A549 (cell line): ENCODE data around the gene MAFB. TPM values are rescaled to one million over a fixed set of nuclear protein-coding genes. Genes with fewer than 3 reads are reported as not detected.

ENCODE experiments used
- ATAC-seq, 2 experiments: fragments of 200-7000 bp in 1 of 2; fragments of >200 bp in 1 of 2; cut with Nextera tagmentation in 1 of 2; cut with Tn5 transposase in 1 of 2; 3 replicates each; pipeline versions ENCODE4 v1.8.0 to v1.9.1; 2018 to 2020; ENCODE audit warnings: mild to moderate bottlenecking in 1 of 2, moderate library complexity in 1 of 2
- CTCF ChIA-PET: fragments of 300-600 bp; sonication (Branson Sonifier 250); formaldehyde crosslinking; extraction: SDS; loops from one replicate; lab custom pipeline; 2021; ENCODE audit warnings: antibody characterized with exemption, inconsistent platforms; lab: Yijun Ruan, JAX
- POLR2A ChIA-PET: fragments of 350-600 bp; formaldehyde crosslinking; extraction: SDS; loops from one replicate; lab custom pipeline; 2021; ENCODE audit warnings: antibody characterized with exemption, inconsistent platforms; lab: Yijun Ruan, JAX
- DNase-seq, 2 experiments: peaks; one replicate each; pipeline versions ENCODE4 v3.0.0 to v3.0.0-alpha.2; 2011 to 2016; ENCODE audit warnings: low read depth in 1 of 2, low spot score in 1 of 2
- FAIRE-seq: peaks from 2 replicates; lab custom pipeline; 2011; peaks lifted over from hg19 to GRCh38; lab: Jason Lieb, UNC
- H3K27ac ChIP-seq, 2 experiments: fragments of >200 bp; sonication (Bioruptor Twin); formaldehyde crosslinking; 3 replicates each; pipeline ENCODE4 v1.5.1; 2016 to 2017
- H3K4me1 ChIP-seq: fragments of >200 bp; sonication (Bioruptor Twin); formaldehyde crosslinking; 3 replicates; pipeline ENCODE4 v1.6.1; 2016
- H3K4me2 ChIP-seq: fragments of >200 bp; sonication (Bioruptor Twin); formaldehyde crosslinking; 3 replicates; pipeline ENCODE4 v1.6.1; 2016
- H3K4me3 ChIP-seq: fragments of >200 bp; sonication (Bioruptor Twin); formaldehyde crosslinking; 3 replicates; pipeline ENCODE4 v1.5.1; 2016
- H3K9me3 ChIP-seq: fragments of >200 bp; sonication (Bioruptor Twin); formaldehyde crosslinking; 3 replicates; pipeline ENCODE4 v1.6.1; 2016
- CEBPB ChIP-seq, 2 experiments: fragments of >200 bp in 1 of 2; sonication (Bioruptor Twin) in 1 of 2; formaldehyde crosslinking in 1 of 2; IDR thresholded peaks; 2 replicates each; pipeline ENCODE4 v1.6.1; 2012 to 2016
- CHD2 ChIP-seq: fragments of 150-350 bp; IDR thresholded peaks from 2 replicates; pipeline ENCODE4 v1.6.1; 2014; ENCODE audit warnings: low read length; ENCODE audit not compliant: partially characterized antibody
- CHD4 ChIP-seq: fragments of 200-600 bp; sonication (generic); IDR thresholded peaks from 2 replicates; pipeline ENCODE4 v1.6.1; 2016; ENCODE audit warnings: antibody characterized with exemption, mild to moderate bottlenecking, borderline replicate concordance
- EHMT2 ChIP-seq: fragments of 200-600 bp; sonication (generic); IDR thresholded peaks from 2 replicates; pipeline ENCODE4 v1.6.1; 2016; ENCODE audit warnings: antibody characterized with exemption, low read depth, mild to moderate bottlenecking, moderate library complexity
- ELK1 ChIP-seq: fragments of 150-350 bp; IDR thresholded peaks from 2 replicates; pipeline ENCODE4 v1.6.1; 2014; ENCODE audit warnings: low read depth, mild to moderate bottlenecking, low read length
- ESRRA ChIP-seq: fragments of 150-350 bp; IDR thresholded peaks from 2 replicates; pipeline ENCODE4 v1.6.1; 2014; ENCODE audit warnings: mild to moderate bottlenecking, low read length, borderline replicate concordance
- FOSB ChIP-seq: fragments of 250-450 bp; sonication (Bioruptor Pico); IDR thresholded peaks from 2 replicates; pipeline ENCODE4 v1.5.0; 2020; ENCODE audit warnings: mild to moderate bottlenecking, moderate library complexity
- FOSL2 ChIP-seq, 2 experiments: fragments of 450-650 bp in 1 of 2; fragments of >200 bp in 1 of 2; sonication (Bioruptor Twin) in 1 of 2; formaldehyde crosslinking; IDR thresholded peaks; 2 replicates each; pipeline versions ENCODE4 v1.5.0 to v1.6.1; 2016 to 2020; ENCODE audit warnings: mild to moderate bottlenecking in 1 of 2, moderate library complexity in 1 of 2
- FOXS1 ChIP-seq: fragments of 250-450 bp; sonication (Bioruptor Pico); IDR thresholded peaks from 2 replicates; pipeline ENCODE4 v1.5.0; 2020; ENCODE audit warnings: mild to moderate bottlenecking, moderate library complexity
- HDAC2 ChIP-seq: fragments of 200-600 bp; sonication (generic); IDR thresholded peaks from 2 replicates; pipeline ENCODE4 v1.6.1; 2016
- JUN ChIP-seq, 2 experiments: fragments of >200 bp; sonication (Bioruptor Twin); formaldehyde crosslinking; IDR thresholded peaks; 2 replicates in 1 of 2; 3 replicates in 1 of 2; pipeline ENCODE4 v1.6.1; 2016 to 2017
- JUNB ChIP-seq: fragments of >200 bp; sonication (Bioruptor Twin); formaldehyde crosslinking; IDR thresholded peaks from 2 replicates; pipeline ENCODE4 v1.6.1; 2016
- MAFK ChIP-seq: fragments of 450-650 bp; IDR thresholded peaks from 2 replicates; pipeline ENCODE4 v1.6.1; 2014; ENCODE audit not compliant: partially characterized antibody
- MAX ChIP-seq: IDR thresholded peaks from 2 replicates; pipeline ENCODE4 v1.6.1; 2012
- MAZ ChIP-seq: fragments of 150-350 bp; IDR thresholded peaks from 2 replicates; pipeline ENCODE4 v1.6.1; 2014; ENCODE audit warnings: antibody characterized with exemption, low read depth, low read length, borderline replicate concordance
- MYC ChIP-seq: IDR thresholded peaks from 2 replicates; pipeline ENCODE4 v1.6.1; 2012; ENCODE audit warnings: mild to moderate bottlenecking, inconsistent platforms, low read length, improper control_type of control experiment, borderline replicate concordance
- NFE2L2 ChIP-seq: fragments of 150-350 bp; conservative IDR thresholded peaks from 2 replicates; pipeline ENCODE4 v1.6.1; 2014; ENCODE audit warnings: low read length
- NR3C1 ChIP-seq: fragments of >200 bp; sonication (Bioruptor Twin); formaldehyde crosslinking; IDR thresholded peaks from 3 replicates; pipeline ENCODE4 v1.6.1; 2017
- PHF8 ChIP-seq: fragments of 200-600 bp; sonication (generic); IDR thresholded peaks from 2 replicates; pipeline ENCODE4 v1.6.1; 2016; ENCODE audit warnings: low read depth, mild to moderate bottlenecking, antibody characterized with exemption, moderate library complexity, borderline replicate concordance
- POLR2A ChIP-seq: IDR thresholded peaks from 2 replicates; pipeline ENCODE4 v1.6.1; 2012; ENCODE audit warnings: mild to moderate bottlenecking, low read length
- POLR2AphosphoS2 ChIP-seq: conservative IDR thresholded peaks from 2 replicates; pipeline ENCODE4 v1.6.1; 2012; ENCODE audit warnings: low read length, improper control_type of control experiment, inconsistent platforms
- RARB ChIP-seq: fragments of 250-450 bp; sonication (Bioruptor Pico); IDR thresholded peaks from 2 replicates; pipeline ENCODE4 v1.8.0; 2021; ENCODE audit warnings: mild to moderate bottlenecking, moderate library complexity
- RCOR1 ChIP-seq: fragments of 150-350 bp; IDR thresholded peaks from 2 replicates; pipeline ENCODE4 v1.6.1; 2014; ENCODE audit warnings: antibody characterized with exemption, low read length, low read depth
- TFCP2L1 ChIP-seq: fragments of 250-450 bp; sonication (Bioruptor Pico); IDR thresholded peaks from 2 replicates; pipeline ENCODE4 v1.5.0; 2021; ENCODE audit warnings: mild to moderate bottlenecking
- TP53 ChIP-seq: fragments of 250-450 bp; sonication (Bioruptor Pico); IDR thresholded peaks from 2 replicates; pipeline ENCODE4 v1.5.0; 2021; ENCODE audit warnings: mild to moderate bottlenecking, moderate library complexity
- ZC3H11A ChIP-seq: fragments of 450-650 bp; IDR thresholded peaks from 2 replicates; pipeline ENCODE4 v1.6.1; 2014; ENCODE audit warnings: antibody characterized with exemption, mild to moderate bottlenecking
- ZNF302 ChIP-seq: fragments of 250-450 bp; sonication (Bioruptor Pico); IDR thresholded peaks from 2 replicates; pipeline ENCODE4 v1.9.0; 2021; ENCODE audit warnings: inconsistent platforms, mild to moderate bottlenecking, moderate library complexity
- ZSCAN20 ChIP-seq: fragments of 250-450 bp; sonication (Bioruptor Pico); IDR thresholded peaks from 2 replicates; pipeline ENCODE4 v1.8.0; 2022; ENCODE audit warnings: mild to moderate bottlenecking, moderate library complexity
- WGBS: methylation state at CpG from one replicate; pipeline ENCODE4 v1.1.6; 2017; ENCODE audit errors: missing lambda C conversion rate; 5-methylcytosine and 5-hydroxymethylcytosine counted together
- polyA plus RNA-seq, 4 experiments: library from polyadenylated mRNA; depleted of rRNA in 3 of 4; stranded (reverse); fragments of >200 nt; fragmentation: RNase III in 1 of 4; extraction: RNeasy Plus Mini Kit Qiagen cat#74134 plus additional on column Dnase treatment in 1 of 4; gene quantifications; 2 replicates in 3 of 4; 3 replicates in 1 of 4; pipeline ENCODE4 v1.2.3, GENCODE V29; 2011 to 2017
- TF ChIP-seq, protein P1 (sequence below): IDR thresholded peaks from 2 replicates; pipeline ENCODE4 v1.6.1; 2012
- TF ChIP-seq, protein P2 (sequence below): IDR thresholded peaks from 2 replicates; pipeline ENCODE4 v1.6.1; 2012; ENCODE audit warnings: low read depth, borderline replicate concordance
- TF ChIP-seq, protein P3 (sequence below): fragments of >200 bp; sonication (Bioruptor Twin); formaldehyde crosslinking; IDR thresholded peaks from 3 replicates; pipeline ENCODE4 v1.6.1; 2016
- TF ChIP-seq, protein P4 (sequence below): fragments of 450-650 bp; IDR thresholded peaks from 2 replicates; pipeline ENCODE4 v1.6.1; 2014; ENCODE audit warnings: antibody characterized with exemption

Gene MAFB
- polyA plus RNA-seq, 2 of the 4 experiments (the other 2 are of a cell fraction) = 0.04 TPM; not detected in 1

GRCh38 chr20:40710603-40711002, 21.6 kb upstream of the MAFB start:
- TF ChIP-seq PHF8 = no peak
- TF ChIP-seq, protein P1, sequence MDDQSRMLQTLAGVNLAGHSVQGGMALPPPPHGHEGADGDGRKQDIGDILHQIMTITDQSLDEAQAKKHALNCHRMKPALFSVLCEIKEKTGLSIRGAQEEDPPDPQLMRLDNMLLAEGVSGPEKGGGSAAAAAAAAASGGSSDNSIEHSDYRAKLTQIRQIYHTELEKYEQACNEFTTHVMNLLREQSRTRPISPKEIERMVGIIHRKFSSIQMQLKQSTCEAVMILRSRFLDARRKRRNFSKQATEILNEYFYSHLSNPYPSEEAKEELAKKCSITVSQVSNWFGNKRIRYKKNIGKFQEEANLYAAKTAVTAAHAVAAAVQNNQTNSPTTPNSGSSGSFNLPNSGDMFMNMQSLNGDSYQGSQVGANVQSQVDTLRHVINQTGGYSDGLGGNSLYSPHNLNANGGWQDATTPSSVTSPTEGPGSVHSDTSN = no peak
- TF ChIP-seq, protein P2, sequence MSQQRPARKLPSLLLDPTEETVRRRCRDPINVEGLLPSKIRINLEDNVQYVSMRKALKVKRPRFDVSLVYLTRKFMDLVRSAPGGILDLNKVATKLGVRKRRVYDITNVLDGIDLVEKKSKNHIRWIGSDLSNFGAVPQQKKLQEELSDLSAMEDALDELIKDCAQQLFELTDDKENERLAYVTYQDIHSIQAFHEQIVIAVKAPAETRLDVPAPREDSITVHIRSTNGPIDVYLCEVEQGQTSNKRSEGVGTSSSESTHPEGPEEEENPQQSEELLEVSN = no peak
- no peak for TF ChIP-seq ESRRA
- TF ChIP-seq FOSB (CRISPR knock-in tag) = no peak
- TF ChIP-seq POLR2AphosphoS2 = no peak
- TF ChIP-seq MYC = no peak
- TF ChIP-seq ZC3H11A = no peak
- TF ChIP-seq TFCP2L1 (CRISPR knock-in tag) = no peak
- TF ChIP-seq NFE2L2 = no peak
- TF ChIP-seq RARB = no peak
- no peak for TF ChIP-seq ZSCAN20 (CRISPR knock-in tag)
- no peak for TF ChIP-seq CHD2
- TF ChIP-seq MAZ = no peak
- no peak for TF ChIP-seq FOXS1 (CRISPR knock-in tag)
- TF ChIP-seq CHD4 = no peak
- no peak for TF ChIP-seq NR3C1
- no peak for TF ChIP-seq MAFK
- no peak for TF ChIP-seq JUN (IDR thresholded peaks at IDR 0.05)
- TF ChIP-seq TP53 (CRISPR knock-in tag) = no peak
- TF ChIP-seq, all 56 proteins: peak for 0
- FAIRE-seq (no peak), ATAC-seq (no peak), DNase-seq (no peak)
- Histone ChIP-seq H3K4me2 (no peak overlapping the region), H3K4me3 (no peak overlapping the region), H3K27ac (no peak overlapping the region), H3K4me1 (no peaks in the 10 kb centered on the region), H3K9me3 (no peaks in the 10 kb centered on the region)
- CTCF ChIA-PET = interaction anchor here (0.6 to 1.6 kb wide), 4 partner anchors 50 to 1599 kb away, joined by 3 read pairs; partner anchors contain the start of gene LPIN3
- WGBS = 71% methylated on average over 13 of the region's 13 CpGs
- POLR2A ChIA-PET = no interaction called here

DNA sequence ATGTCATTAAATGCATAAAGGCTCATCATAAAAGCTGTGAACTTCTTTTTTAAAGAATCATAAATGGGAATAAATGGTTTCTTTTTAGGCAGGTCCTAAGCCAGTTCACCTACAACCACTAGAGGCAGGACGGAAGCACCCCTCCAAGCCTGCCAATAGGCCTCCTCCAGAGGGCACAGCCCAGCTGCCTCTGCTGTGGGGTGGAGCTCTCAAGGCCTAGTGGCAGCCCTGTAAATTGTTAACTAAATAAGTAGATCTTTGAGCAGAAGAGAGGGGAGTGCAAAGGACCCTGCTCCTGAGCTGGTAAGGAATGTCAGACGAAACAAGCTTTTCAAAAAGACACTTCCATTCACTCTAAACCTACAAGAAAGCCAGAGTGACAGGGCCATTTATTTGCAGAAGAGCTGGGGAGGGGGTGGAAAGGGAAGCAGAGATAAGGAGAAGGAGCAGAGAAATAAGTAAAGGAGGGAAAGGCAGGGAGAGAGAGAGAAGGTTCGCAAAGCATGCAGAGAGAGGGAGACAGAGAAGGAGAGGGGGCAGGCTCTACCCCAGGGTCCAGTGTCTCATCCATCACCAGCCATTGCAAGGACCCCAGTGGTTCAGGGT, 18.0 kb upstream of the MAFB start:
- Histone ChIP-seq H3K9me3 (no peaks in the 10 kb centered on the region), H3K4me2 (no peak overlapping the region), H3K4me3 (no peak overlapping the region)
- ChIA-PET POLR2A (no interaction called here), CTCF (interaction anchor here (0.8 to 0.9 kb wide), 2 partner anchors 17 to 23 kb away, joined by 3 to 4 read pairs; no protein-coding TSS in a partner anchor)
- WGBS = 14% methylated on average over 3 of the region's 3 CpGs
- peak; percentile 96 to 97 for ATAC-seq
- peak in 1 of 2 experiments; percentile 45 for DNase-seq
- TF ChIP-seq ELK1 (no peak), MAZ (no peak), ZSCAN20 (CRISPR knock-in tag) (no peak), FOSL2 (IDR thresholded peaks at IDR 0.05) (no peak), FOSL2 (CRISPR knock-in tag; IDR thresholded peaks at IDR 0.05) (no peak), CEBPB (IDR thresholded peaks at IDR 0.05) (no peak), NFE2L2 (no peak), NR3C1 (no peak), JUNB (no peak), HDAC2 (no peak), ZNF302 (CRISPR knock-in tag) (no peak), RCOR1 (no peak), EHMT2 (no peak), POLR2A (no peak), MAX (no peak)
- TF ChIP-seq, protein P3, sequence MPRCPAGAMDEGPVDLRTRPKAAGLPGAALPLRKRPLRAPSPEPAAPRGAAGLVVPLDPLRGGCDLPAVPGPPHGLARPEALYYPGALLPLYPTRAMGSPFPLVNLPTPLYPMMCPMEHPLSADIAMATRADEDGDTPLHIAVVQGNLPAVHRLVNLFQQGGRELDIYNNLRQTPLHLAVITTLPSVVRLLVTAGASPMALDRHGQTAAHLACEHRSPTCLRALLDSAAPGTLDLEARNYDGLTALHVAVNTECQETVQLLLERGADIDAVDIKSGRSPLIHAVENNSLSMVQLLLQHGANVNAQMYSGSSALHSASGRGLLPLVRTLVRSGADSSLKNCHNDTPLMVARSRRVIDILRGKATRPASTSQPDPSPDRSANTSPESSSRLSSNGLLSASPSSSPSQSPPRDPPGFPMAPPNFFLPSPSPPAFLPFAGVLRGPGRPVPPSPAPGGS = no peak
- TF ChIP-seq, protein P1 = no peak
- TF ChIP-seq, protein P4, sequence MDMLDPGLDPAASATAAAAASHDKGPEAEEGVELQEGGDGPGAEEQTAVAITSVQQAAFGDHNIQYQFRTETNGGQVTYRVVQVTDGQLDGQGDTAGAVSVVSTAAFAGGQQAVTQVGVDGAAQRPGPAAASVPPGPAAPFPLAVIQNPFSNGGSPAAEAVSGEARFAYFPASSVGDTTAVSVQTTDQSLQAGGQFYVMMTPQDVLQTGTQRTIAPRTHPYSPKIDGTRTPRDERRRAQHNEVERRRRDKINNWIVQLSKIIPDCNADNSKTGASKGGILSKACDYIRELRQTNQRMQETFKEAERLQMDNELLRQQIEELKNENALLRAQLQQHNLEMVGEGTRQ = no peak
- TF ChIP-seq, all 56 proteins: peak for 0
- H3K4me1 ChIP-seq = no peaks in the 10 kb centered on the region
- FAIRE-seq = no peak
- H3K27ac ChIP-seq = no peak overlapping the region
